AML-193 (cell line): ENCODE results near the gene EMILIN2.

ENCODE experiments used
- DNase-seq, 2 experiments: peaks; one replicate each; lab custom pipeline; 2025; lab: John Stamatoyannopoulos, UW

Gene EMILIN2

DNA sequence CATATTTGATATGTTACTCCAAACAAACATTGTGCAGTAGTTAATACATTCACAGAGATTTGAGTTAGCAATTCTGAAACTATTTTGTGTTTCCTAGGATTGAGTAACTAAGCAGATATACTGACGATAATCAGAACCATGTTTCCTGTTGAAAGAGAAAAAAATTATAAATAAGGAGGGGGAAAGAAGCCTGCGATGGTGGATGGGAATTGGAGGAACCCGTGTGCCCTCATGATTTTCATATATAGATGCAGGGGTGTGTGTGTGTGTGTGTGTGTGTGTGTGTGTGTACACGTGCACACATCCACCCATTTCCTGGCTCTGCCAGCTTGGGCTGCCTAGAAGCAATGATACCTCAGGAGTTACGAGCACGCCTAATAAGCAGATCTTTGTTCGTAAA is 109.2 kb downstream of the EMILIN2 start:
- no peak for DNase-seq

DNA sequence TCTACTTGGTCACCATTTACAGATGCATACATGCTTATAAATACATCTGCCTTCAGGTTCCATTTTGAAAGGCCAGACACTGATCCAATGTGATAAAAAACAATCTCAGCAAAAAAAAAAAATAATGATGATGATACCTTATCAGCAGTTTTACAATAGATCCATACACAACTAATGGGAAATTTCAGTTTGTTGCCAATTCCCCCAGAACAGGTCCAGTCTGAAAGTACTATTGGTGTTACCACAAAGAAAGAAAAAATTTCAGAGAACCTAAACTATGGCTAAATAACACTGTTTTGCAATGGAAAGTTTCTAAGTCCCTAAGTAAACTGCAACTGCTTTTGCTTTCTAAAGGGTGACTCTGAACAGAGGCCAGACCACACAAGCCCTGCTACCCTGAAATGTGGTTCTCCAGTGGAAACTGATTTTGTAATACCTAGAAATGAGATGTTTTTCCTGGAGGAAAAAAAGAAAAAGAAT is 112.1 kb downstream of the EMILIN2 start:
- DNase-seq: peak; percentile 49 to 52

DNA sequence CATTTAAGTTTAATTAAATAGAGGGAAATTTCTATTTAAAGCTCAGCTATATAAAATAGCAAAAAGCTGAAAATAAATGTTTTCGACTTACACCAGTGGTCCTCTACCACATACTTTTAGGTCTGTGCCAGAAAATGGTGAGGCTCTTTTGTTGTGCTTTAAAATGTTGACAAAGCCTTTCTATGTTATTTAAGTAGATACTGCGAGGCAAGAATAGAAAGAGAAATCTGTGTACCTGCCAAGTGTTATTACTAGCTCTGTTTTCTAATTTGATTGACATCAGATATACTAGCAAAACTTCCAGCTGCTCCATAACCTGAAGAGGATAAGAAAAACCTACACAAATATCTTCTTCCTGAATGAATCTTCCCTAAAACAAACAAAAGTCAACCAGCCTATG is 112.5 kb downstream of the EMILIN2 start:
- no peak for DNase-seq

DNA sequence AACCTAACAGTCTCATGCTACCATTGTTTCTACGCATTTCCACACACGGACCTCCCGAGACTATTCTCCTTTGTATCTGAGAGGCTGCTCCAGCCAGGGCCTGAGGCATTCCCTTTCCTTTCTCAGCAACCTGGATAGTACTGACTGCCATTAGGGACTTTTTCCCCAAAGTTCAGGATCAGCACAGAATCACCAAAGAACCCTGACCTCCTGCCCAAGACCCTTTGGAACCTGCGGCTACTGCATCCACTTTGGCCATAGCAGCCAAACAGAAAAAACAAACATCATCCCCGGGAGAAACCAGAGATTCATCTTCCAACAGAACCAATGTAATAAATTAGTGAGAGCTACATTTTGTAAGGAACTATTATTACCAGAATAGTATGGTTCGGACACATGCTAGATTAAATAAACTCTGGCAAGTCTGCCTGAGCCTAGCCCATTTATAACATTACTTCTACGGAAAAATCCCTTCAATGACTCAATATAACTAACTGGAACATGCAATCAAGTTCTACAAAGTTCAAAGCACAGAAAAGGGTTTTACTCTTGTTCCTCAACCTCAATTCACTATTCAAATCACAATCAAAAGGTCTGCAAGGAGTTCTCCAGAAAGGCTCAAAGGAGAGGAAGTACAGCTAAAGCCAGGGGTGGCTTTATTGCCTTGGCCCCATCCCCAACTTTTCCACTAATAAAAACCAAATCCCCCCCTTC is 114.3 kb downstream of the EMILIN2 start:
- no peak for DNase-seq

DNA sequence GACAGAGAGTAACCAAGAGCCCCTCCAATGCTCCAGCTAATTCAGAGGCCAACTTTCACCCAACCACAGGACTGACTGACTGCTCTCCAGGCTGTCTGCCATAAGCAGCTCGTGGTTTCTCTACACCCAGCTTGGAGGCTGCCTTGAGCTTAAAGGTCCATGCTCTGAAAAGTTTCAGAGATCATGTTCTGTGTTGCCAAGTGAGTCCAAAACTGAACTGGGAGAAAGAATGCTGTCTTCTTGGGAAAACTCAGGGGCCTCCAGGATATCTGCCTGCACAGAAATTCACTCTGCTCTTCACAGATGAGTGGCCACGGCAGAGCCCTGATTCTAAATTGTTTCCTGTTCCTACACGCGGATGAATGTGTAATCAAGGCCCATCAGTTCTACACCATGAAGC is 115.0 kb downstream of the EMILIN2 start:
- no peak for DNase-seq

DNA sequence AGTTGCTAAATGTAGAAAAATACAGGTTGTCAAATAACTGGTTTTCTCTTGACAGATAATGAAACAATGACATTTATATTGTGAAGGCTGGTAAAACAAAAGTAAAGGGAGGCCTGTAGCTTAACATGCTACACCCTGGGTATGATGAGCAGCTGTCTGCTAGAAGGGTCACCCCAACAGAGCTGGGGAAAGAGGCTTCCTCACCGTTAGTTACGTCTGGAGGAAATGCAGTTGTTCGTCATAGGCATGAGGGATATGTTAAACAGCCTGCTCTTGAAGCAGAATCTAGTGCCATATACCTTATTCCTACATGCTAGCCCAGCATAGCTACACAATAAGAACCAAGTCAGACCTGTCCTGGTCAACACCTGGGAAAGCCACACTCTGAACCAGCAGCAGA is 116.2 kb downstream of the EMILIN2 start:
- DNase-seq: no peak

DNA sequence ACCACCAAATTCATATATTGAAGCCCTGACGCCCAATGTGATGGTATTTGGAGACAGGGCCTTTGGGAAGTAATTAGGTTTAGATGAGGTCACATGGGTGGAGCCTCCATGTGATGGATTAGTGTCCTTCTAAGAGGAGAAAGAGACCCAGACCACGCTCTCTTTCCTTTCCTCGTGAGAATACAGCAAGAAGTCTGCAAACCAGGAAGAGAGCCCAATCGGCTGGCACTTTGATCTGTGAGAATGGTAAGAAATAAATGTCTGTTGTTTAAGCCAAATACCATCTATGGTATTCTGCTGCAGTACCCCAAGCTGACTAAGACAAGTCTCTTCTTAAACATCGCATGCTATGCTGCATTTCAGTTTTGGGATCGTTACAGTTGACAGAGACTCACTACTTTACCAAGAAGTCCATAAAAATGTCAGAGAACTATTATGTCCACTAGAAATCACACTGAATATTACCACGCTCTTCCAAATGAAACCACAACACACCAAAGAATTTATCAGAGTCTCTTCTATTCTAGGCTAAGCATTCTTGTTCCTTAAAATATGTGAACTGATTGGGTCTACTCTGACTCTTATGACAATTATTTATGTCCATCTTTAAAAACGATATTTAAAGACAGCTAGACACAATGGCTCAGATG is 117.7 kb downstream of the EMILIN2 start:
- no peak for DNase-seq
